ENCODE data around the gene RGP1. TPM values are rescaled to one million over a fixed set of nuclear protein-coding genes. Genes with fewer than 3 reads are reported as not detected.

RGP1 gene
- polyA plus RNA-seq, 1 of the 3 experiments (the other 2 are of a cell fraction): 16.1 TPM

GRCh38 chr9:35753466-35753865 is 4.4 kb downstream of the RGP1 start:
- H3K79me2 ChIP-seq (ENCODE audit: insufficient read depth): peaks cover 21% of the 10 kb centered on the region
- no peak overlapping the region for H3K9ac ChIP-seq
- H3K36me3 ChIP-seq (replicated peaks in 1 of 2; ENCODE audit: control insufficient read depth in 1 of 2, insufficient read depth in 2 of 2, low read length in 1 of 2): peaks cover 4 to 55% of the 10 kb centered on the region in 2 experiments
- H3K27me3 ChIP-seq (ENCODE audit: insufficient read depth): no peaks in the 10 kb centered on the region
- no peak overlapping the region for H3K27ac ChIP-seq (ENCODE audit: low read depth in 2 of 2, low read length in 1 of 2)
- H3K4me2 ChIP-seq: no peak overlapping the region
- WGBS (ENCODE audit: low lambda C conversion rate): 94% methylated on average over 5 of the region's 5 CpGs
- no peak overlapping the region for H2AFZ ChIP-seq (ENCODE audit: low read depth)
- peaks cover 10 to 16% of the 10 kb centered on the region in 2 experiments; a peak in 2 of 4 replicates for H3K4me1 ChIP-seq (ENCODE audit: control insufficient read depth in 1 of 2, insufficient read depth in 2 of 2, low read depth in 1 of 2, low read length in 1 of 2)
- no peaks in the 10 kb centered on the region for H3K9me3 ChIP-seq
- H4K20me1 ChIP-seq (ENCODE audit: insufficient read depth): no peaks in the 10 kb centered on the region
- H3F3A ChIP-seq (replicated peaks; ENCODE audit: insufficient read depth): peaks cover 7% of the 10 kb centered on the region
- POLR2A ChIA-PET: no interaction called here
- no peak for DNase-seq
- H3K9me2 ChIP-seq: no peaks in the 10 kb centered on the region
- no peak overlapping the region for H3K4me3 ChIP-seq (ENCODE audit: low read depth in 2 of 2, low read length in 1 of 2)
- CTCF ChIA-PET: interaction anchor here (1.0 to 4.2 kb wide), 4 partner anchors 18 to 264 kb away, joined by 3 to 13 read pairs (median 8); partner anchors contain the start of gene RUSC2
- TF ChIP-seq PBX3 (IDR thresholded peaks at IDR 0.05) (no peak), ELF1 (IDR thresholded peaks at IDR 0.05) (no peak), SIN3A (IDR thresholded peaks at IDR 0.05; ENCODE audit: borderline replicate concordance, low read depth, low read length) (no peak), RAD21 (IDR thresholded peaks at IDR 0.05; ENCODE audit: low read length) (no peak)

- H4K20me1 ChIP-seq (ENCODE audit: insufficient read depth): no peaks in the 10 kb centered on the region
- H3K9me3 ChIP-seq: no peaks in the 10 kb centered on the region
- no peak within 1 kb of the TSS for H3K4me2 ChIP-seq
- H3K4me1 ChIP-seq (ENCODE audit: control insufficient read depth in 1 of 2, insufficient read depth in 2 of 2, low read depth in 1 of 2, low read length in 1 of 2): peaks cover 13 to 17% of the 10 kb centered on the region in 2 experiments; a peak in 2 of 4 replicates
- WGBS (ENCODE audit: low lambda C conversion rate): 80% methylated on average over 1 of the region's 3 CpGs
- no peak for DNase-seq
- ChIA-PET POLR2A (no interaction called here), CTCF (interaction anchor here (1.0 to 4.2 kb wide), 5 partner anchors 19 to 265 kb away, joined by 3 to 13 read pairs (median 4); partner anchors contain the start of gene RUSC2)
- H2AFZ ChIP-seq (ENCODE audit: low read depth): no peak within 1 kb of the TSS
- no peaks in the 10 kb centered on the region for H3K9me2 ChIP-seq
- no peak for TF ChIP-seq CTCF (IDR thresholded peaks at IDR 0.05)
- TF ChIP-seq USF1 (IDR thresholded peaks at IDR 0.05; ENCODE audit: borderline replicate concordance, low read depth): no peak
- no peak for TF ChIP-seq ELF1 (IDR thresholded peaks at IDR 0.05)
- TF ChIP-seq EP300 (IDR thresholded peaks at IDR 0.05; ENCODE audit: borderline replicate concordance in 1 of 2, low read depth in 1 of 2, low read length in 1 of 2): no peak
- no peak for TF ChIP-seq RXRA (IDR thresholded peaks at IDR 0.05; ENCODE audit: borderline replicate concordance, low read depth)
- no peak for TF ChIP-seq FOSL2 (IDR thresholded peaks at IDR 0.05; ENCODE audit: borderline replicate concordance, low read depth)
- no peak for TF ChIP-seq TCF12 (IDR thresholded peaks at IDR 0.05)
- TF ChIP-seq MAX (IDR thresholded peaks at IDR 0.05; ENCODE audit: low read depth): no peak
- TF ChIP-seq SIN3A (IDR thresholded peaks at IDR 0.05; ENCODE audit: borderline replicate concordance, low read depth, low read length): no peak
- no peak for TF ChIP-seq CHD2 (IDR thresholded peaks at IDR 0.05; ENCODE audit: low read length, partially characterized antibody)
- TF ChIP-seq NFIC (IDR thresholded peaks at IDR 0.05; ENCODE audit: borderline replicate concordance): no peak
- no peak for TF ChIP-seq RCOR1 (IDR thresholded peaks at IDR 0.05; ENCODE audit: low read length)
- TF ChIP-seq YY1 (IDR thresholded peaks at IDR 0.05; ENCODE audit: low read depth): no peak
- TF ChIP-seq NRF1 (IDR thresholded peaks at IDR 0.05; ENCODE audit: low read depth, low read length): no peak
- peaks cover 14% of the 10 kb centered on the region; the same call in 1 of the 2 replicates for H3K79me2 ChIP-seq (ENCODE audit: insufficient read depth)
- no peak within 1 kb of the TSS for H3K9ac ChIP-seq
- no peak within 1 kb of the TSS for H3K27ac ChIP-seq (ENCODE audit: low read depth in 2 of 2, low read length in 1 of 2)
- H3K4me3 ChIP-seq (ENCODE audit: low read depth in 2 of 2, low read length in 1 of 2): no peak within 1 kb of the TSS
- peaks cover 9% of the 10 kb centered on the region for H3F3A ChIP-seq (replicated peaks; ENCODE audit: insufficient read depth)
- H3K36me3 ChIP-seq (replicated peaks in 1 of 2; ENCODE audit: control insufficient read depth in 1 of 2, insufficient read depth in 2 of 2, low read length in 1 of 2): peaks cover 4 to 55% of the 10 kb centered on the region in 2 experiments
- no peaks in the 10 kb centered on the region for H3K27me3 ChIP-seq (ENCODE audit: insufficient read depth)
These were observed 5.2 kb downstream of the RGP1 start, which contains the start of gene MSMP for GRCh38 chr9:35754264-35754663. MSMP (minus strand) TSS chr9:35754276; CDS start chr9:35754129, 147 bp downstream.
